Coronary artery (tissue), 2 donors: ENCODE results near the gene PLA2G12B.
"Not testable (repeated sequence)": the region's sequence is repeated elsewhere in the genome, so short reads cannot be mapped to it uniquely, and the experiment has no call there.

ENCODE experiments used
- DNase-seq: peaks from one replicate; pipeline ENCODE4 v3.0.0-alpha.2; 2017; ENCODE audit warnings: low spot score
- H3K27ac ChIP-seq, 2 donors: fragments of 200-600 bp; sonication (generic); one replicate each; pipeline ENCODE4 v1.5.1; 2016 to 2019
- H3K4me3 ChIP-seq: fragments of 200-600 bp; sonication (generic); 2 replicates; pipeline ENCODE4 v1.5.1; 2016; ENCODE audit warnings: mild to moderate bottlenecking, moderate library complexity
- CTCF ChIP-seq: fragments of 200-600 bp; sonication (generic); IDR thresholded peaks from one replicate; pipeline ENCODE4 v1.5.1; 2019; ENCODE audit warnings: antibody characterized with exemption

PLA2G12B gene

DNA sequence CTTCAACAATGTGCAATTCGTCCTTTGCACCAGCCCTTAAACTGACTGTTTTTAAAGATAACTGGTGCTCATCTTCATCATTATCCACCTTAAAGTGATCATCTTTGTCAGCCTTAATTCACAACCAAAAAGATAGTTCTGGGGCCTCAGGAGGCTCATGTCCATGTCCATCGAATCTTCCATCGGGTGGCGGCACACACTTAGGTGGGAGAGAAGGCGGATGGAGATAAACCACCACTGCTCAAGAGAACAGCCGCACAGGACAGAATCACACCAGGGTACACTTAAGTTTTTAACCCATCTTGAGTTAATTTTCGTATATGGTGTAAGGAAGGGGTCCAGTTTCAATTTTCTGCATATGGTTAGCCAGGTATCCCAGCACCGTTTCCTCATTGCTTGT is 36.3 kb downstream of the PLA2G12B start:
- H3K27ac ChIP-seq, result no peak overlapping the region
- no peak for DNase-seq
- no peak overlapping the region for H3K4me3 ChIP-seq
- TF ChIP-seq CTCF, result no peak

DNA sequence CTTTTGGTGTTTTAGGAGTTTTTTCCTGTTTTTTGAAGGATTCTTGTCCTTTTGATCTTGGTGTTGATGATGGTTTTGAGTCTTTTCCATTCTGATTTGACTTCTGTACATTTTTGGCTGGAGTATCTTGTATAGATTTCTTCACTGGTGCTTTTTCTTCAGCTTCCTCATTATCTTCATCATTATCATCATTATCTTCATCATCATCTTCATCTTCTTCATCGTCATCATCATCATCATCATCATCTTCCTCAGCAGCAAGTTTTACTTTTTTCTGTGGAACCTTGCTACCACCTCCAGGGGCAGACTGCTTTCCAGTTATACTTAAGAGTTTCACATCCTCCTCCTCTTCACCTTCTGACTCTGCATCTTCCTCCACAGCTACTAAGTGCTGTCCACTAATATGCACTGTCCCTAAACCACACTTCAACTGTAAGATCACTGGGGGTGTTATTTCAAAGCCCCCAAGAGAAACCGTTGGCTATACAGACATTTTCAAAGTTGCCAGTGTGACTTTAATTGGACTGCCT is 36.7 kb downstream of the PLA2G12B start:
- not testable (repeated sequence) for DNase-seq, H3K4me3 ChIP-seq, H3K27ac ChIP-seq

DNA sequence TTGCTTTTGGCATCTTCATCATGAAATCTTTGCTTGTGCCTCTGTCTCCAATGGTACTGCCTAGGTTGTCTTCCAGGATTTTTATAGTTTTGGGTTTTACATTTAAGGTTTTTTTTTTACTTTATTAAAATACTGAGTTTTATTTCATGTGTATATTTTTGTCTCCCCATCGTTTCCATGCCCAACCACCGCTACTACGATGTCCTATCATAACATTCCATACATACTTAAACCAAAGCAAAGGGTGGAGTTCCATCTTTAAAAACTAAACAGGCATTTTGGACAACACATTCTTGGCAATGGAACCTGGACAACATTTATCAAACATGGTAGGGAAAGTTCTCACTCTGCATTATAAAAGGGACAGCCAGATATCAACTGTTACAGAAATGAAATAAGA is 37.4 kb downstream of the PLA2G12B start:
- not testable (repeated sequence) for DNase-seq, H3K4me3 ChIP-seq

DNA sequence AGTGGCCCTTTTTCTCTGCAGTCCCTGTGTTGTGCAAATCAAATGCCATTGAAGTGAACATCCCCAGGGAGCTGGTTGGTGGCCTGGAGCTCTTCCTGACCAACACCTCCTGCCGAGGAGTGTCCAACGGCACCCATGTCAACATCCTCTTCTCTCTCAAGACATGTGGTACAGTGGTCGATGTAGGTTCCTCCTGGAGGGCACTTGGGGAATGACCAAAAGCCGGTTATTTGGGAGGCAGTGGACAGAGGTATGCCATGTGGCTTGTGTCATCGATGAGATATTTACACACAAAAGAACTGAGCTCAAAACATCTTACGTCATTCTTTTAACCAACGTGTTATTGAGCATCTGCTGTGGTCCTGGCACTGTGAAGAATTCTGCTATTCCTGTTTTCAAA is 41.3 kb downstream of the PLA2G12B start:
- no peak for TF ChIP-seq CTCF
- H3K4me3 ChIP-seq, result no peak overlapping the region
- no peak for DNase-seq
- H3K27ac ChIP-seq, result no peak overlapping the region

More for the DNA sequence above, 37.4 kb downstream of the PLA2G12B start:
- H3K27ac ChIP-seq, result not testable (repeated sequence)

DNA sequence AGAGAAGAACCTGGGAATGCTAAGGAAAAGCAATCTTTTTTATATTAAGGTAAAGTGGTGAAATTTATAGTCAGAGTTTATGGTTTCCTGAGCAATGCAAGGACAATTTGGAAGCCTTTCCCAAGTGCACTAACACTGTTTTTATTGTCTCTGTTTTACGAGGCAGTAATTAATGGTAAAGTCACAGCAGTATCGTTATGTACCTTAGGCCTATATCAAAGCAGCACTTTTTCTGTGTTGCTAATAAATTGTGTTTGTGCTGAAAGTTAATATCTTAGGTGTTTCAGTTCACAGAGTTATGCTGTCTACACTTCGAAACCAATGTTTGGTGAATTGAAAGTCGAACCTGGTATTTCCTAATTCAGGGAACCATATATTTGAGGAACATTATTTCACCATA is 41.9 kb downstream of the PLA2G12B start:
- Histone ChIP-seq H3K4me3 (no peak overlapping the region), H3K27ac (no peak overlapping the region)
- TF ChIP-seq CTCF, result no peak
- no peak for DNase-seq

DNA sequence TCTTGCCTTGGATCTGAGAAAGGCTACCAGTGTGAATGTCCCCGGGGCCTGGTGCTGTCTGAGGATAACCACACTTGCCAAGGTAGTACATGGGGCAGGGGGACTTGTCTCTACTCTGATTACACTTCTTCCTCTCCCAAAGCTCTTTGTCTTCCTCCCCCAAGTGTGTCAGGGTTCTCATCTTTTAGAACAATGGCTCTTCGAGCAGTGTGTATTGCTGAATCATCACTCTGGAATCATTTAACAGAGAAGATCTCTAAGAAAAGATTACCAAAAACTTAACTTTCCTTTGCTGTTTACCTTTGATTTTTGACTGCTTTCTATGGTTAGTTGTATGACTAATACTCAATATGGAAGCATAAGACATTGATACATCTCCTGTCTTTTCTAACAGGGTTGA is 42.8 kb downstream of the PLA2G12B start:
- no peak overlapping the region for H3K4me3 ChIP-seq
- no peak for TF ChIP-seq CTCF
- DNase-seq, result no peak
- no peak overlapping the region for H3K27ac ChIP-seq

DNA sequence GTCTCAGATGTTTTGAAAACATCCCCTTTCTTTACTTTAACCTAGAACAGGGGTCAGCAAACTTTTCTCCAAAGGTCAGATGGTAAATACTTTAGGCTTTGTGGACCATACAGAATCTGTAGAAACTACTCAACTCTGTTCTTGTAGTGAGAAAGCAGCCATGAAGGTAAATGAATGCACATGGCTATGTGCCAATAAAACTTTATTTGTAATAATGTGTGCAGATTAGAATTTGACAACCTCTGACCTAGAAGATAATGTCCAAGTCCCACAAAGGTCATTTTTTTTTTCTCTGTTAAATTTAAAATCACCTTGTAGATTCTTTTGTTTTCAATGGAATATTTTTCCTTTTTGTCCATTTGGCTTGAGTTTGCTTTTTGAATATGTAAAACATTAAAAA is 43.9 kb downstream of the PLA2G12B start:
- TF ChIP-seq CTCF, result no peak
- H3K4me3 ChIP-seq, result no peak overlapping the region
- H3K27ac ChIP-seq, result no peak overlapping the region
- no peak for DNase-seq

DNA sequence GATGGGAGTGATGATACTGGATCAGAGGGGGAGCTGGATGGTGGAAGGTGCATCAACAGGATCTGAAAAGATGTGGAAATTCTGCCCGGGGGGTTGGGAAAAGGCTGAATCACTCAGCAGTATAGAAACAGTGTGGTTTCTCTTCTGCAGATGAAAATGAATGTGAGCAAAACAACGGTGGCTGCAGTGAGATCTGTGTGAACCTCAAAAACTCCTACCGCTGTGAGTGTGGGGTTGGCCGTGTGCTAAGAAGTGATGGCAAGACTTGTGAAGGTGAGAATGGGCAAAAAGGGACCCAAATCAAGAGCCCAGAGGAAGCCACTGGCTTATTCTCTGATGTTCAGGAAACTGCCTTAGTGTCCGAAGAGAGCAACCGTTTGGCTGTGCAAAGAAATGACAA is 48.2 kb downstream of the PLA2G12B start:
- no peak for DNase-seq
- no peak overlapping the region for H3K27ac ChIP-seq
- TF ChIP-seq CTCF, result no peak
- H3K4me3 ChIP-seq, result no peak overlapping the region
